Osteoblast (primary cell): ENCODE data around the gene P3H3. TPM values are rescaled to one million over a fixed set of nuclear protein-coding genes. Genes with fewer than 3 reads are reported as not detected.
"Not testable (repeated sequence)": the region's sequence is repeated elsewhere in the genome, so short reads cannot be mapped to it uniquely, and the experiment has no call there.

Experiments
- DNase-seq: peaks from one replicate; pipeline ENCODE4 v3.0.0; 2011; ENCODE audit warnings: low spot score, mixed read lengths; ENCODE audit not compliant: insufficient read length; ENCODE audit errors: missing footprints
- H2AFZ ChIP-seq: 2 replicates; pipeline ENCODE4 v1.6.0; 2011; ENCODE audit warnings: mild to moderate bottlenecking, low read length
- H3K27ac ChIP-seq: 2 replicates; pipeline ENCODE4 v1.5.1; 2011; ENCODE audit warnings: mild to moderate bottlenecking, low read depth, low read length, moderate library complexity
- H3K27me3 ChIP-seq: 2 replicates; pipeline ENCODE4 v1.6.0; 2012; ENCODE audit warnings: mild to moderate bottlenecking, control low read depth, inconsistent platforms, low read length, moderate library complexity; ENCODE audit not compliant: insufficient read depth
- H3K36me3 ChIP-seq: 2 replicates; pipeline ENCODE4 v1.5.1; 2011; ENCODE audit warnings: mild to moderate bottlenecking, low read length, control low read depth, moderate library complexity; ENCODE audit not compliant: insufficient read depth
- H3K4me1 ChIP-seq: 2 replicates; pipeline ENCODE4 v1.5.1; 2011; ENCODE audit warnings: mild to moderate bottlenecking, low read length, control low read depth, moderate library complexity; ENCODE audit not compliant: insufficient read depth
- H3K4me2 ChIP-seq: 2 replicates; pipeline ENCODE4 v1.6.0; 2011; ENCODE audit warnings: mild to moderate bottlenecking, low read length; ENCODE audit not compliant: insufficient read depth
- H3K4me3 ChIP-seq: fragments of 200-600 bp; sonication (generic); 3 replicates; pipeline ENCODE4 v1.5.1; 2012; ENCODE audit warnings: mild to moderate bottlenecking, low read length, inconsistent platforms; ENCODE audit not compliant: insufficient read depth
- H3K79me2 ChIP-seq: 2 replicates; pipeline ENCODE4 v1.6.0; 2012; ENCODE audit warnings: mild to moderate bottlenecking, low read length, control low read depth, inconsistent platforms; ENCODE audit not compliant: insufficient read depth
- H3K9me3 ChIP-seq: 2 replicates; pipeline ENCODE4 v1.5.1; 2011; ENCODE audit warnings: low read depth, low read length, control low read depth
- H4K20me1 ChIP-seq: 2 replicates; pipeline ENCODE4 v1.6.0; 2012; ENCODE audit warnings: mild to moderate bottlenecking, low read length, control low read depth; ENCODE audit not compliant: insufficient read depth
- CTCF ChIP-seq: IDR thresholded peaks from 2 replicates; pipeline ENCODE4 v1.5.1; 2011; ENCODE audit warnings: mild to moderate bottlenecking, low read depth, low read length, moderate library complexity; ENCODE audit errors: extremely low read depth
- total RNA-seq: library from RNA; depleted of rRNA; stranded (reverse); fragments of >200 nt; gene quantifications from 2 replicates; pipeline ENCODE4 v1.2.3, GENCODE V29; 2012

Gene P3H3
- total RNA-seq, 1 donor, result 130 TPM

GRCh38 chr12:6868211-6869048 lies 40.2 kb downstream of the P3H3 start:
- Histone ChIP-seq H3K4me1 (peaks cover 36% of the 10 kb centered on the region), H3K4me3 (peak overlapping the region; percentile 81), H3K36me3 (peaks cover 39% of the 10 kb centered on the region), H3K4me2 (peak overlapping the region; percentile 94), H2AFZ (no peak overlapping the region), H3K27me3 (no peaks in the 10 kb centered on the region), H4K20me1 (peaks cover 42% of the 10 kb centered on the region), H3K9me3 (no peaks in the 10 kb centered on the region), H3K27ac (peak overlapping the region; percentile 70), H3K79me2 (peaks cover 53% of the 10 kb centered on the region)
- DNase-seq, result peak; percentile 89
- TF ChIP-seq CTCF, result no peak

- H3K36me3 ChIP-seq, result peaks cover 38% of the 10 kb centered on the region
- peaks cover 42% of the 10 kb centered on the region for H3K4me1 ChIP-seq
- peak overlapping the region; percentile 81 for H3K4me3 ChIP-seq
- no peak overlapping the region for H2AFZ ChIP-seq
- H4K20me1 ChIP-seq, result peaks cover 42% of the 10 kb centered on the region
- H3K27ac ChIP-seq, result peak overlapping the region; percentile 19
- H3K4me2 ChIP-seq, result peak overlapping the region; percentile 94
- peaks cover 53% of the 10 kb centered on the region for H3K79me2 ChIP-seq
- peak; percentile 91 for TF ChIP-seq CTCF
- peak; percentile 97 for DNase-seq
- H3K9me3 ChIP-seq, result no peaks in the 10 kb centered on the region
- H3K27me3 ChIP-seq, result no peaks in the 10 kb centered on the region
Measured at GRCh38 chr12:6869049-6870021, 41.1 kb downstream of the P3H3 start.

DNA sequence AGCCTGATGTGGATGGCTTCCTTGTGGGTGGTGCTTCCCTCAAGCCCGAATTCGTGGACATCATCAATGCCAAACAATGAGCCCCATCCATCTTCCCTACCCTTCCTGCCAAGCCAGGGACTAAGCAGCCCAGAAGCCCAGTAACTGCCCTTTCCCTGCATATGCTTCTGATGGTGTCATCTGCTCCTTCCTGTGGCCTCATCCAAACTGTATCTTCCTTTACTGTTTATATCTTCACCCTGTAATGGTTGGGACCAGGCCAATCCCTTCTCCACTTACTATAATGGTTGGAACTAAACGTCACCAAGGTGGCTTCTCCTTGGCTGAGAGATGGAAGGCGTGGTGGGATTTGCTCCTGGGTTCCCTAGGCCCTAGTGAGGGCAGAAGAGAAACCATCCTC lies 42.1 kb downstream of the P3H3 start:
- H3K4me1 ChIP-seq, result peaks cover 45% of the 10 kb centered on the region
- not testable (repeated sequence) for H3K4me3 ChIP-seq, DNase-seq, H3K27me3 ChIP-seq, H3K4me2 ChIP-seq, H3K9me3 ChIP-seq, H2AFZ ChIP-seq
- H4K20me1 ChIP-seq, result peaks cover 42% of the 10 kb centered on the region
- peak overlapping the region; percentile 19 for H3K27ac ChIP-seq
- peaks cover 30% of the 10 kb centered on the region for H3K36me3 ChIP-seq
- peaks cover 56% of the 10 kb centered on the region for H3K79me2 ChIP-seq

- Histone ChIP-seq H4K20me1 (peaks cover 42% of the 10 kb centered on the region), H3K4me3 (peak overlapping the region; percentile 90)
Measured at GRCh38 chr12:6871052-6871957, 43.1 kb downstream of the P3H3 start.

More at GRCh38 chr12:6871052-6871957, 43.1 kb downstream of the P3H3 start:
- Histone ChIP-seq H3K4me1 (peaks cover 45% of the 10 kb centered on the region), H3K79me2 (peaks cover 56% of the 10 kb centered on the region), H2AFZ (no peak overlapping the region), H3K36me3 (peaks cover 28% of the 10 kb centered on the region), H3K9me3 (no peaks in the 10 kb centered on the region), H3K27me3 (no peaks in the 10 kb centered on the region), H3K4me2 (peak overlapping the region; percentile 78), H3K27ac (no peak overlapping the region)
- peak; percentile 87 for DNase-seq
- TF ChIP-seq CTCF, result no peak
